LNCAP (cell line): ENCODE measurements around the gene FOXP4.

ENCODE experiments used
- CTCF ChIP-seq: fragments of 450-650 bp; IDR thresholded peaks from 2 replicates; pipeline ENCODE4 v1.5.1; 2017; ENCODE audit warnings: mild to moderate bottlenecking

Gene FOXP4

GRCh38 chr6:41527721-41528408 lies 18.3 kb upstream of the FOXP4 start:
- no peak for TF ChIP-seq CTCF

- TF ChIP-seq CTCF = no peak
Measured at GRCh38 chr6:41528409-41528963, 17.7 kb upstream of the FOXP4 start.

- no peak for TF ChIP-seq CTCF
Measured at GRCh38 chr6:41529049-41529448, 17.1 kb upstream of the FOXP4 start.

GRCh38 chr6:41529970-41530369 lies 16.2 kb upstream of the FOXP4 start:
- TF ChIP-seq CTCF = no peak

- no peak for TF ChIP-seq CTCF
Measured at GRCh38 chr6:41530476-41530875, 15.7 kb upstream of the FOXP4 start.

- TF ChIP-seq CTCF = no peak
Measured at GRCh38 chr6:41531016-41531415, 15.2 kb upstream of the FOXP4 start.

- no peak for TF ChIP-seq CTCF
Measured at GRCh38 chr6:41531591-41532582, 14.3 kb upstream of the FOXP4 start.
